H9 (cell line): Measurements from ENCODE around the gene TIFAB. TPM values are rescaled to one million over a fixed set of nuclear protein-coding genes. Genes with fewer than 3 reads are reported as not detected.

Experiments
- DNase-seq: peaks from one replicate; pipeline ENCODE4 v3.0.0-alpha.2; 2017
- H2AFZ ChIP-seq: one replicate; pipeline ENCODE4 v1.6.1; 2013; ENCODE audit warnings: mild to moderate bottlenecking, low read length, control low read depth, moderate library complexity
- H2AK5ac ChIP-seq: 2 replicates; pipeline ENCODE4 v1.6.1; 2013; ENCODE audit warnings: low read length, control low read depth, mixed read lengths; ENCODE audit not compliant: insufficient read length
- H2BK120ac ChIP-seq: one replicate; pipeline ENCODE4 v1.6.1; 2013; ENCODE audit warnings: low read depth, mild to moderate bottlenecking, low read length, control low read depth, inconsistent platforms; ENCODE audit not compliant: poor library complexity, severe bottlenecking
- H2BK12ac ChIP-seq: 2 replicates; pipeline ENCODE4 v1.6.1; 2013; ENCODE audit warnings: low read length, control low read depth, mixed read lengths, low read depth; ENCODE audit not compliant: insufficient read length
- H2BK15ac ChIP-seq: 2 replicates; pipeline ENCODE4 v1.6.1; 2013; ENCODE audit warnings: low read depth, low read length, control low read depth
- H2BK20ac ChIP-seq: one replicate; pipeline ENCODE4 v1.6.1; 2013; ENCODE audit warnings: low read depth, mild to moderate bottlenecking, low read length, control low read depth, inconsistent platforms; ENCODE audit not compliant: poor library complexity, severe bottlenecking
- H2BK5ac ChIP-seq: 2 replicates; pipeline ENCODE4 v1.6.1; 2013; ENCODE audit warnings: low read length, control low read depth, mixed read lengths; ENCODE audit not compliant: insufficient read length
- H3K14ac ChIP-seq: 2 replicates; pipeline ENCODE4 v1.6.1; 2013; ENCODE audit warnings: low read length, control low read depth; ENCODE audit not compliant: insufficient read depth
- H3K18ac ChIP-seq: 2 replicates; pipeline ENCODE4 v1.6.1; 2013; ENCODE audit warnings: low read depth, mild to moderate bottlenecking, mixed read lengths, low read length, control low read depth; ENCODE audit not compliant: insufficient read length
- H3K23ac ChIP-seq: 2 replicates; pipeline ENCODE4 v1.6.1; 2013; ENCODE audit warnings: low read length, control low read depth, mixed read lengths, low read depth; ENCODE audit not compliant: insufficient read length
- H3K23me2 ChIP-seq: 2 replicates; pipeline ENCODE4 v1.6.1; 2013; ENCODE audit warnings: low read depth, mild to moderate bottlenecking, mixed read lengths, low read length, control low read depth; ENCODE audit not compliant: insufficient read length, poor library complexity, severe bottlenecking
- H3K27ac ChIP-seq: 2 replicates; pipeline ENCODE4 v1.5.1; 2013; ENCODE audit warnings: low read length, control low read depth, mixed read lengths, low read depth; ENCODE audit not compliant: insufficient read length
- H3K27me3 ChIP-seq: 2 replicates; pipeline ENCODE4 v1.6.1; 2013; ENCODE audit warnings: low read length, control low read depth, inconsistent platforms; ENCODE audit not compliant: insufficient read depth
- H3K4ac ChIP-seq: 2 replicates; pipeline ENCODE4 v1.6.1; 2013; ENCODE audit warnings: low read depth, mild to moderate bottlenecking, control low read depth, inconsistent platforms, low read length, moderate library complexity
- H3K4me1 ChIP-seq: 2 replicates; pipeline ENCODE4 v1.6.1; 2013; ENCODE audit warnings: low read length, control low read depth, inconsistent platforms; ENCODE audit not compliant: insufficient read depth
- H3K4me2 ChIP-seq: 2 replicates; pipeline ENCODE4 v1.6.1; 2013; ENCODE audit warnings: low read length, control low read depth, mixed read lengths; ENCODE audit not compliant: insufficient read length, insufficient read depth
- H3K56ac ChIP-seq: 2 replicates; pipeline ENCODE4 v1.6.1; 2013; ENCODE audit warnings: low read depth, mild to moderate bottlenecking, mixed read lengths, low read length, control low read depth; ENCODE audit not compliant: insufficient read length
- H3K79me1 ChIP-seq: 2 replicates; pipeline ENCODE4 v1.6.1; 2013; ENCODE audit warnings: low read depth, mild to moderate bottlenecking, moderate library complexity, low read length, control low read depth, inconsistent platforms; ENCODE audit not compliant: insufficient read depth, poor library complexity, severe bottlenecking
- H3K79me2 ChIP-seq: 2 replicates; pipeline ENCODE4 v1.6.1; 2013; ENCODE audit warnings: low read length, control low read depth, inconsistent platforms; ENCODE audit not compliant: insufficient read depth
- H3K9ac ChIP-seq: 2 replicates; pipeline ENCODE4 v1.6.1; 2013; ENCODE audit warnings: low read length, control low read depth, mixed read lengths; ENCODE audit not compliant: insufficient read length; ENCODE audit errors: extremely low read depth
- H3K9me3 ChIP-seq: one replicate; pipeline ENCODE4 v1.6.1; 2013; ENCODE audit warnings: low read depth, low read length, inconsistent platforms; ENCODE audit not compliant: control insufficient read depth
- H3T11ph ChIP-seq: one replicate; pipeline ENCODE4 v1.6.1; 2013; ENCODE audit warnings: mild to moderate bottlenecking, low read length, control low read depth, inconsistent platforms
- H4K20me1 ChIP-seq: one replicate; pipeline ENCODE4 v1.6.1; 2013; ENCODE audit not compliant: control insufficient read depth, insufficient read length, insufficient read depth
- H4K5ac ChIP-seq: 2 replicates; pipeline ENCODE4 v1.6.1; 2013; ENCODE audit warnings: low read depth, mild to moderate bottlenecking, mixed read lengths, low read length, control low read depth; ENCODE audit not compliant: insufficient read length
- H4K8ac ChIP-seq: replicated peaks from 2 replicates; pipeline ENCODE4 v1.6.1; 2013; ENCODE audit warnings: low read length, control low read depth, mixed read lengths, low read depth; ENCODE audit not compliant: insufficient read length
- H4K91ac ChIP-seq: 2 replicates; pipeline ENCODE4 v1.6.1; 2013; ENCODE audit warnings: low read depth, mild to moderate bottlenecking, moderate library complexity, mixed read lengths, low read length, control low read depth; ENCODE audit not compliant: insufficient read length
- H3K27ac Mint-ChIP-seq, 3 experiments: 2 replicates in 2 of 3; 3 replicates in 1 of 3; pipeline ENCODE4 v1.8.0; 2020 to 2021; ENCODE audit warnings: mixed read lengths in 3 of 3, mild to moderate bottlenecking in 1 of 3, moderate library complexity in 1 of 3
- H3K27me3 Mint-ChIP-seq: 2 replicates; pipeline ENCODE4 v1.8.0; 2021; ENCODE audit warnings: low read depth, mild to moderate bottlenecking, moderate library complexity, mixed read lengths
- H3K36me3 Mint-ChIP-seq, 3 experiments: 2 replicates in 2 of 3; 3 replicates in 1 of 3; pipeline ENCODE4 v1.8.0; 2020 to 2021; ENCODE audit warnings: low read depth in 3 of 3, mixed read lengths in 3 of 3; ENCODE audit not compliant: insufficient read depth in 1 of 3
- H3K4me1 Mint-ChIP-seq, 2 experiments: 2 replicates each; pipeline ENCODE4 v1.8.0; 2020; ENCODE audit warnings: mixed read lengths in 2 of 2
- H3K4me3 Mint-ChIP-seq, 2 experiments: 2 replicates in 1 of 2; 3 replicates in 1 of 2; pipeline ENCODE4 v1.8.0; 2020 to 2021; ENCODE audit warnings: mild to moderate bottlenecking in 2 of 2, mixed read lengths in 2 of 2, moderate library complexity in 1 of 2
- H3K9me3 Mint-ChIP-seq, 2 experiments: 2 replicates in 1 of 2; 3 replicates in 1 of 2; pipeline ENCODE4 v1.8.0; 2020; ENCODE audit warnings: mild to moderate bottlenecking in 2 of 2, mixed read lengths in 2 of 2, moderate library complexity in 1 of 2
- WGBS: extraction: QIAGEN DNeasy Blood & Tissue Kit; methylation state at CpG from one replicate; pipeline ENCODE4 v1.1.7; 2013; ENCODE audit warnings: missing lambda C conversion rate, low lambda C conversion rate, mixed read lengths; ENCODE audit not compliant: insufficient read length; ENCODE audit errors: extremely low coverage; 5-methylcytosine and 5-hydroxymethylcytosine counted together
- total RNA-seq: library from RNA; stranded (reverse); gene quantifications from 2 replicates; pipeline ENCODE4 v1.2.1, GENCODE V29; 2021
- TF ChIP-seq, protein P1 (sequence below): fragments of 200-600 bp; sonication (generic); conservative IDR thresholded peaks from 3 replicates; pipeline ENCODE4 v1.8.0; 2021; ENCODE audit warnings: antibody characterized with exemption, mild to moderate bottlenecking

The TIFAB gene
- total RNA-seq, 1 experiment from 2014 or later = not detected

GRCh38 chr5:135481909-135482311, 29.8 kb upstream of the TIFAB start:
- no CpG with 5 or more reads among the region's 4 CpGs for WGBS
- H3K36me3 Mint-ChIP-seq = no peaks in the 10 kb centered on the region
- no peaks in the 10 kb centered on the region; a peak in 1 of 5 replicates for H3K9me3 Mint-ChIP-seq
- H2BK12ac ChIP-seq = no peak overlapping the region
- no peak overlapping the region for H2BK5ac ChIP-seq
- no peak overlapping the region for H4K91ac ChIP-seq
- H4K8ac ChIP-seq = no peak overlapping the region
- H3K23me2 ChIP-seq = no peaks in the 10 kb centered on the region
- no peak overlapping the region for H3K18ac ChIP-seq
- H3K27ac ChIP-seq = no peak overlapping the region
- H3K4ac ChIP-seq = no peak overlapping the region
- TF ChIP-seq, protein P1, sequence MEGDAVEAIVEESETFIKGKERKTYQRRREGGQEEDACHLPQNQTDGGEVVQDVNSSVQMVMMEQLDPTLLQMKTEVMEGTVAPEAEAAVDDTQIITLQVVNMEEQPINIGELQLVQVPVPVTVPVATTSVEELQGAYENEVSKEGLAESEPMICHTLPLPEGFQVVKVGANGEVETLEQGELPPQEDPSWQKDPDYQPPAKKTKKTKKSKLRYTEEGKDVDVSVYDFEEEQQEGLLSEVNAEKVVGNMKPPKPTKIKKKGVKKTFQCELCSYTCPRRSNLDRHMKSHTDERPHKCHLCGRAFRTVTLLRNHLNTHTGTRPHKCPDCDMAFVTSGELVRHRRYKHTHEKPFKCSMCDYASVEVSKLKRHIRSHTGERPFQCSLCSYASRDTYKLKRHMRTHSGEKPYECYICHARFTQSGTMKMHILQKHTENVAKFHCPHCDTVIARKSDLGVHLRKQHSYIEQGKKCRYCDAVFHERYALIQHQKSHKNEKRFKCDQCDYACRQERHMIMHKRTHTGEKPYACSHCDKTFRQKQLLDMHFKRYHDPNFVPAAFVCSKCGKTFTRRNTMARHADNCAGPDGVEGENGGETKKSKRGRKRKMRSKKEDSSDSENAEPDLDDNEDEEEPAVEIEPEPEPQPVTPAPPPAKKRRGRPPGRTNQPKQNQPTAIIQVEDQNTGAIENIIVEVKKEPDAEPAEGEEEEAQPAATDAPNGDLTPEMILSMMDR = no peak
- H3T11ph ChIP-seq = no peak overlapping the region
- H3K14ac ChIP-seq = peak overlapping the region; percentile 21; the same call in 1 of the 2 replicates
- no peak overlapping the region for H2BK120ac ChIP-seq
- no peak overlapping the region for H4K5ac ChIP-seq
- H3K79me2 ChIP-seq = no peaks in the 10 kb centered on the region
- H3K4me3 Mint-ChIP-seq = no peak overlapping the region
- H3K4me1 Mint-ChIP-seq = peaks cover 25 to 38% of the 10 kb centered on the region in 2 experiments
- no peak for DNase-seq
- peaks cover 3% of the 10 kb centered on the region for H3K27me3 Mint-ChIP-seq
- H3K23ac ChIP-seq = no peak overlapping the region
- no peaks in the 10 kb centered on the region for H3K9me3 ChIP-seq
- H3K79me1 ChIP-seq = no peaks in the 10 kb centered on the region
- H3K27ac Mint-ChIP-seq = no peak overlapping the region
- no peak overlapping the region for H2BK15ac ChIP-seq
- H3K4me2 ChIP-seq = no peak overlapping the region
- no peaks in the 10 kb centered on the region for H3K4me1 ChIP-seq
- no peak overlapping the region for H2AFZ ChIP-seq
- no peak overlapping the region for H3K56ac ChIP-seq
- H2BK20ac ChIP-seq = no peak overlapping the region
- peaks cover 2% of the 10 kb centered on the region for H4K20me1 ChIP-seq
- peaks cover 29% of the 10 kb centered on the region for H3K27me3 ChIP-seq
- H3K9ac ChIP-seq = no peak overlapping the region
- H2AK5ac ChIP-seq = no peak overlapping the region
